HG03139 (cell line): ENCODE results near the gene CLMN.
A peak's percentile ranks its signal among the peaks of the same experiment; 100 is the strongest.

ENCODE experiments used
- ATAC-seq: cut with Tn5 transposase; IDR thresholded peaks from one replicate; pipeline ENCODE4 v1.9.1; 2021; ENCODE audit not compliant: unreplicated experiment

The CLMN gene

GRCh38 chr14:95264271-95264973, 55.3 kb downstream of the CLMN start:
- no peak for ATAC-seq

GRCh38 chr14:95263527-95264231, 56.0 kb downstream of the CLMN start:
- no peak for ATAC-seq

- no peak for ATAC-seq
These were observed 57.2 kb downstream of the CLMN start for GRCh38 chr14:95262511-95262891.

- no peak for ATAC-seq
These were observed 57.8 kb downstream of the CLMN start for GRCh38 chr14:95261616-95262510.

- no peak for ATAC-seq
These were observed 59.0 kb downstream of the CLMN start for GRCh38 chr14:95260537-95261361.

GRCh38 chr14:95258754-95259593, 60.7 kb downstream of the CLMN start:
- no peak for ATAC-seq

GRCh38 chr14:95258156-95258555, 61.6 kb downstream of the CLMN start:
- ATAC-seq: no peak

- no peak for ATAC-seq
These were observed 62.2 kb downstream of the CLMN start for GRCh38 chr14:95257521-95257920.

- ATAC-seq: no peak
These were observed 63.0 kb downstream of the CLMN start for GRCh38 chr14:95256776-95257060.

- ATAC-seq: no peak
These were observed 63.5 kb downstream of the CLMN start for GRCh38 chr14:95256002-95256775.

- ATAC-seq: no peak
These were observed 64.2 kb downstream of the CLMN start for GRCh38 chr14:95255487-95255886.

GRCh38 chr14:95255013-95255412, 64.7 kb downstream of the CLMN start:
- ATAC-seq: peak; percentile 58

GRCh38 chr14:95254288-95254687, 65.4 kb downstream of the CLMN start:
- ATAC-seq: no peak

GRCh38 chr14:95253039-95253630, 66.6 kb downstream of the CLMN start:
- ATAC-seq: no peak

GRCh38 chr14:95252219-95252618, 67.5 kb downstream of the CLMN start:
- ATAC-seq: no peak

- ATAC-seq: no peak
These were observed 68.8 kb downstream of the CLMN start for GRCh38 chr14:95250936-95251335.

- no peak for ATAC-seq
These were observed 69.5 kb downstream of the CLMN start for GRCh38 chr14:95250140-95250769.

GRCh38 chr14:95248432-95248831, 71.3 kb downstream of the CLMN start:
- no peak for ATAC-seq

GRCh38 chr14:95246870-95247269, 72.8 kb downstream of the CLMN start:
- no peak for ATAC-seq
